MM.1S (cell line): ENCODE data around the gene MCEMP1.

Source experiments
- CTCF ChIP-seq: fragments of 300-600 bp; sonication (generic); IDR thresholded peaks from 2 replicates; pipeline ENCODE4 v1.5.1; 2016; ENCODE audit warnings: antibody characterized with exemption, low read length, mixed read lengths
- EZH2 ChIP-seq: fragments of 300-600 bp; sonication (generic); optimal IDR thresholded peaks from 2 replicates; pipeline ENCODE3; 2017; ENCODE audit warnings: low read depth, mild to moderate bottlenecking, antibody characterized with exemption, low read length, mixed read lengths
- EZH2phosphoT487 ChIP-seq: fragments of 300-600 bp; sonication (generic); IDR thresholded peaks from 2 replicates; pipeline ENCODE4 v1.6.1; 2018; ENCODE audit warnings: antibody characterized with exemption, low read length

- TF ChIP-seq CTCF (no peak), EZH2 (no peak), EZH2phosphoT487 (no peak)
Observed at GRCh38 chr19:7635670-7636069, 41.2 kb upstream of the MCEMP1 start.
